ENCODE data around the gene PPP3CA. TPM values are rescaled to one million over a fixed set of nuclear protein-coding genes. Genes with fewer than 3 reads are reported as not detected.

Gene PPP3CA
- total RNA-seq, 1 donor from 2014 or later = 48.8 TPM

- peak; percentile 69 to 80 for DNase-seq (ENCODE audit: low read depth in 2 of 2)
These were observed 58.8 kb downstream of the PPP3CA start for GRCh38 chr4:101288365-101289145.

- peak; percentile 14 to 45 for DNase-seq (ENCODE audit: low read depth in 2 of 2)
These were observed 60.0 kb downstream of the PPP3CA start for GRCh38 chr4:101287324-101287723.

- DNase-seq (ENCODE audit: low read depth in 2 of 2) = no peak
These were observed 60.7 kb downstream of the PPP3CA start for GRCh38 chr4:101286663-101287062.

- no peak for DNase-seq (ENCODE audit: low read depth in 2 of 2)
These were observed 61.3 kb downstream of the PPP3CA start for GRCh38 chr4:101285985-101286384.

GRCh38 chr4:101284546-101284945, 62.8 kb downstream of the PPP3CA start:
- peak; percentile 67 to 72 for DNase-seq (ENCODE audit: low read depth in 2 of 2)

GRCh38 chr4:101283434-101283833, 63.9 kb downstream of the PPP3CA start:
- DNase-seq (ENCODE audit: low read depth in 2 of 2) = no peak

- DNase-seq (ENCODE audit: low read depth in 2 of 2) = peak in 1 of 2 donors; percentile 33
These were observed 65.1 kb downstream of the PPP3CA start for GRCh38 chr4:101282076-101282844.

GRCh38 chr4:101280866-101281600, 66.3 kb downstream of the PPP3CA start:
- no peak for DNase-seq (ENCODE audit: low read depth in 2 of 2)

- peak; percentile 59 to 91 for DNase-seq (ENCODE audit: low read depth in 2 of 2)
These were observed 67.9 kb downstream of the PPP3CA start for GRCh38 chr4:101279377-101279871.

GRCh38 chr4:101277671-101278070, 69.7 kb downstream of the PPP3CA start:
- peak in 1 of 2 donors; percentile 26 for DNase-seq (ENCODE audit: low read depth in 2 of 2)

- DNase-seq (ENCODE audit: low read depth in 2 of 2) = no peak
These were observed 70.7 kb downstream of the PPP3CA start for GRCh38 chr4:101276661-101277060.

GRCh38 chr4:101274888-101275752, 72.2 kb downstream of the PPP3CA start:
- no peak for DNase-seq (ENCODE audit: low read depth in 2 of 2)

GRCh38 chr4:101271516-101271915, 75.8 kb downstream of the PPP3CA start:
- peak; percentile 62 to 68 for DNase-seq (ENCODE audit: low read depth in 2 of 2)

- no peak for DNase-seq (ENCODE audit: low read depth in 2 of 2)
These were observed 77.6 kb downstream of the PPP3CA start for GRCh38 chr4:101269682-101270081.

GRCh38 chr4:101265816-101266172, 81.5 kb downstream of the PPP3CA start:
- no peak for DNase-seq (ENCODE audit: low read depth in 2 of 2)

- DNase-seq (ENCODE audit: low read depth in 2 of 2) = no peak
These were observed 82.1 kb downstream of the PPP3CA start for GRCh38 chr4:101264993-101265815.

- DNase-seq (ENCODE audit: low read depth in 2 of 2) = no peak
These were observed 82.8 kb downstream of the PPP3CA start for GRCh38 chr4:101264512-101264911.

GRCh38 chr4:101262683-101263082, 84.6 kb downstream of the PPP3CA start:
- no peak for DNase-seq (ENCODE audit: low read depth in 2 of 2)

GRCh38 chr4:101259876-101260275, 87.5 kb downstream of the PPP3CA start:
- peak; percentile 33 to 35 for DNase-seq (ENCODE audit: low read depth in 2 of 2)

- DNase-seq (ENCODE audit: low read depth in 2 of 2) = peak in 1 of 2 donors; percentile 25
These were observed 88.4 kb downstream of the PPP3CA start for GRCh38 chr4:101258883-101259282.

Measured in lung microvascular endothelial cell (primary cell).